ENCODE data around the gene ST13. TPM values are rescaled to one million over a fixed set of nuclear protein-coding genes. Genes with fewer than 3 reads are reported as not detected.
"Not testable (repeated sequence)": the region's sequence is repeated elsewhere in the genome, so short reads cannot be mapped to it uniquely, and the experiment has no call there.

Gene ST13
- total and polyA plus RNA-seq, 4 donors = 194 to 407 (median 331) TPM

DNA sequence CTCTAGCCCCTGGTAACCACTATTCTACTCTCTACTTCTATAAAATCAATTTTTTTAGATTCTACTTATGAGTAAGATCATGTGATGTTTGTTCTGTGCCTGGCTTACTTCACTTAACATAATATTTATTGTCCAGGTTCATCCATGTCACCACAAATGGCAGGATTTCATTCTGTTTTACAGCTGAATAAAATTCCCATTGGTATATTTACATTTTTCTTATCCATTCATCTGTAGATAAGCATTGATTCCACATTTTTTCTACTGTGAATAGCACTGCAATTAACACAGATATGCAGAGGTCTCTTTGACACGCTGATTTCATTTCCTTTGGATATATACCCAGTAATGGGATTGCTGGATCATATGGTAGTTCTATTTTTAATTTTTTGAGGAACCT is 53.1 kb downstream of the ST13 start:
- Histone ChIP-seq H3K36me3 (ENCODE audit: control insufficient read depth, insufficient read depth, low read length) (peaks cover 3% of the 10 kb centered on the region), H3K9me3 (ENCODE audit: control insufficient read depth, insufficient read depth, low read length) (no peaks in the 10 kb centered on the region), H3K4me3 (ENCODE audit: low read depth, low read length) (no peak overlapping the region), H3K4me1 (ENCODE audit: control insufficient read depth, insufficient read depth, low read length) (no peaks in the 10 kb centered on the region), H3K27ac (ENCODE audit: low read depth, low read length) (no peak overlapping the region), H3K27me3 (ENCODE audit: control insufficient read depth, insufficient read depth, low read length) (no peaks in the 10 kb centered on the region)
- no peak for DNase-seq (ENCODE audit: low read depth in 4 of 6, low spot score in 6 of 6)
- WGBS (ENCODE audit: insufficient coverage) = no CpG with 5 or more reads among the region's 1 CpG

DNA sequence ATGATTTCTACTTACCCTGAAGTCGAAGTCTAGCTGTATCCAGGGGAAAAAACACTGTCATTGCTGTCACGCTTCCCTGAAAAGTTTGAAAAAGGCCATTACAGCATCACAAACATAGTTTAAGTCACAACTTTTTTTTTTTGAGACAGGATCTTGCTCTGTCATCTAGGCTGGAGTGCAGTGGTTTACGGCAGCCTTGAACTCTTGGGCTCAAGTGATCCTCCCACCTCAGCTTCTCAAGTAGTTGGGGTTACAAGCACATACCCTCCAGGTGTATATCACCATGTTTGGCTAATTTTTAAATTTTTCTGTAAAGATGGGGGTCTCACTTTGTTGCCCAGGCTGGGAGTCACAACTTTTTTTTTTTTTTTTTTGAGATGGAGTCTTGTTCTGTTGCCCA is 57.4 kb downstream of the ST13 start:
- no peak for DNase-seq (ENCODE audit: low read depth in 4 of 6, low spot score in 6 of 6)
- Histone ChIP-seq H3K4me1 (ENCODE audit: control insufficient read depth, insufficient read depth, low read length) (no peaks in the 10 kb centered on the region), H3K27me3 (ENCODE audit: control insufficient read depth, insufficient read depth, low read length) (no peaks in the 10 kb centered on the region), H3K36me3 (ENCODE audit: control insufficient read depth, insufficient read depth, low read length) (peaks cover 4% of the 10 kb centered on the region), H3K27ac (ENCODE audit: low read depth, low read length) (no peak overlapping the region), H3K9me3 (ENCODE audit: control insufficient read depth, insufficient read depth, low read length) (no peaks in the 10 kb centered on the region), H3K4me3 (ENCODE audit: low read depth, low read length) (no peak overlapping the region)
- 100% methylated on average over 1 of the region's 3 CpGs for WGBS (ENCODE audit: insufficient coverage)

DNA sequence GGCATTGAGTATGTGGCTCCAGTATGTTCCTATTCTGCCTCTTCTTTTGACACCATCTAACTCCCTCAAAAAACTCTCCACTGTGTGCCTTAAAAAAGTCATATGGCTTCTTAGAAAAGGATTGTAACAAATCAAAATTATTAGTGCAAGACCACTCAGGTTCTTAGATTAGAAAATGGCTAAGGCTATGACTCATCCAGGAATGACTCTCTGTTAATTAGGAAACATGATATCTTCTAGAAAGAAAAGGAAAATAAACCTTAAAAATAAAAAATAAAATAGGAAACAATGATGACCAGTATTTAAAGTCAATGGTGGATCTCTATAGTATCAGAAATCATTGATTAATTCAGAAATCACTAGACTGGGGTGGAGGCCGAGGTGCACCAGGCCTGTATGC is 59.0 kb downstream of the ST13 start:
- WGBS (ENCODE audit: insufficient coverage) = 67% methylated on average over 1 of the region's 1 CpG
- Histone ChIP-seq H3K4me3 (ENCODE audit: low read depth, low read length) (no peak overlapping the region), H3K4me1 (ENCODE audit: control insufficient read depth, insufficient read depth, low read length) (no peaks in the 10 kb centered on the region), H3K36me3 (ENCODE audit: control insufficient read depth, insufficient read depth, low read length) (peaks cover 10% of the 10 kb centered on the region), H3K27me3 (ENCODE audit: control insufficient read depth, insufficient read depth, low read length) (no peaks in the 10 kb centered on the region), H3K9me3 (ENCODE audit: control insufficient read depth, insufficient read depth, low read length) (no peaks in the 10 kb centered on the region), H3K27ac (ENCODE audit: low read depth, low read length) (no peak overlapping the region)
- no peak for DNase-seq (ENCODE audit: low read depth in 4 of 6, low spot score in 6 of 6)

DNA sequence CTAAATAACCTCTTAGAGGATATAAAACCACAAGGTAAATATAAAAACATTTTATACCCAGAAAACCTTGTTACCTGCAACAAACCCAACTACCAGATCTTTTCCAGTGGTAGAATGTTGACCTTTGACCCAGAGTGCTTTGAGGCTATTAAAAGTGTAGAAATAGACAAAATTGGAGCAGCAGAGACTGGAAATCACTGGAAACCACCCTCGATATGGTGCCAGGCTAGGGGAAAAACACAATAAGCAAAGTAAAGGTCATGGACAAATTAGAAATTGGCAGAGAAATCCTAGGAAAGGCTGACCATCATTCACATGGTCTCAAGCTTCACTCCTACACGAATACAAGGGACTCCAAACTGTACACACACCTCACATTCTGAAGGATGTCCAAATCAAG is 64.0 kb downstream of the ST13 start:
- 100% methylated on average over 1 of the region's 2 CpGs for WGBS (ENCODE audit: insufficient coverage)
- no peak overlapping the region for H3K4me3 ChIP-seq (ENCODE audit: low read depth, low read length)
- DNase-seq (ENCODE audit: low read depth in 4 of 6, low spot score in 6 of 6) = no peak
- H3K27me3 ChIP-seq (ENCODE audit: control insufficient read depth, insufficient read depth, low read length) = no peaks in the 10 kb centered on the region
- no peaks in the 10 kb centered on the region for H3K4me1 ChIP-seq (ENCODE audit: control insufficient read depth, insufficient read depth, low read length)
- no peaks in the 10 kb centered on the region for H3K9me3 ChIP-seq (ENCODE audit: control insufficient read depth, insufficient read depth, low read length)
- H3K36me3 ChIP-seq (ENCODE audit: control insufficient read depth, insufficient read depth, low read length) = peaks cover 14% of the 10 kb centered on the region
- no peak overlapping the region for H3K27ac ChIP-seq (ENCODE audit: low read depth, low read length)

DNA sequence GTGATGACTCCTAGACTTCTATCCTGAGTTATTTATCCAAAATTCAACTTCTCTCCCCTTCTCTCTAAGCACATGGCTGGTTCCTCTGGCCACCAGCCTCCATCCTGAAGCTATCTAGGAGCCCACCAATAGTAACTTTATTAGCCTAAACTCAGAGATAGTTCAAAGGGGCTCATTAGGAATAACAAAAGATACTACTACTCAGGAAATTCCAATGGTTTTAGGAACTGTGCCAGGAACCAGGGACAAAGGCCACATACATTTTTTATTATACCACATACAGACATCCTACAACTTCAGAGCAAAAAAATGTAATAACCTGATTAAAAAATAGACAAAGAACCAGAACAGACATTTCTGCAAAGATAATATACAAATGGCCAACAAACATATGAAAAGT is 65.2 kb downstream of the ST13 start:
- H3K4me3 ChIP-seq (ENCODE audit: low read depth, low read length) = no peak overlapping the region
- no peaks in the 10 kb centered on the region for H3K4me1 ChIP-seq (ENCODE audit: control insufficient read depth, insufficient read depth, low read length)
- H3K27me3 ChIP-seq (ENCODE audit: control insufficient read depth, insufficient read depth, low read length) = no peaks in the 10 kb centered on the region
- H3K36me3 ChIP-seq (ENCODE audit: control insufficient read depth, insufficient read depth, low read length) = peaks cover 14% of the 10 kb centered on the region
- no peaks in the 10 kb centered on the region for H3K9me3 ChIP-seq (ENCODE audit: control insufficient read depth, insufficient read depth, low read length)
- no peak for DNase-seq (ENCODE audit: low read depth in 4 of 6, low spot score in 6 of 6)
- H3K27ac ChIP-seq (ENCODE audit: low read depth, low read length) = no peak overlapping the region

DNA sequence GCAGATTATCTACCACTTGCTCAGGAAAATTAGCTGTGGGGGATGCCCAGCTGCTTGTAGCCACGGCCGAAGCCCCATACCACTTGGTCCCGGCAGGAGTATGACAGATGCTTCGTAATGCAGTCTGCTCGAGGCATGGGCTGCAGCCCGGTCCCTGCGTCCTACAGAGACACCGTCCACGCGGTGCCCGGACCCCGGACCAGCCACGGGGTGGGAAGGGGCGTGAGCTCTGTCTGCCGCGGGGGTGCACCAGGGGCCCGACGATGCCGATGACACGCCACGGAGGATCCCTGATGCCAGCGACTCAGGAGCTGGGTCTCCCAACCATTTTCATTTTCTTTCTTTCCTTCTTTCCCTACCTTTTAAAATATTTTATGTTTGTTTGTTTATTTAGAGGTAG is 67.3 kb downstream of the ST13 start:
- WGBS (ENCODE audit: insufficient coverage) = 97% methylated on average over 14 of the region's 22 CpGs
- H3K27me3 ChIP-seq (ENCODE audit: control insufficient read depth, insufficient read depth, low read length) = no peaks in the 10 kb centered on the region
- H3K36me3 ChIP-seq (ENCODE audit: control insufficient read depth, insufficient read depth, low read length) = peaks cover 25% of the 10 kb centered on the region
- H3K9me3 ChIP-seq (ENCODE audit: control insufficient read depth, insufficient read depth, low read length) = no peaks in the 10 kb centered on the region
- no peak overlapping the region for H3K27ac ChIP-seq (ENCODE audit: low read depth, low read length)
- H3K4me3 ChIP-seq (ENCODE audit: low read depth, low read length) = no peak overlapping the region
- DNase-seq (ENCODE audit: low read depth in 4 of 6, low spot score in 6 of 6) = no peak
- H3K4me1 ChIP-seq (ENCODE audit: control insufficient read depth, insufficient read depth, low read length) = no peaks in the 10 kb centered on the region

DNA sequence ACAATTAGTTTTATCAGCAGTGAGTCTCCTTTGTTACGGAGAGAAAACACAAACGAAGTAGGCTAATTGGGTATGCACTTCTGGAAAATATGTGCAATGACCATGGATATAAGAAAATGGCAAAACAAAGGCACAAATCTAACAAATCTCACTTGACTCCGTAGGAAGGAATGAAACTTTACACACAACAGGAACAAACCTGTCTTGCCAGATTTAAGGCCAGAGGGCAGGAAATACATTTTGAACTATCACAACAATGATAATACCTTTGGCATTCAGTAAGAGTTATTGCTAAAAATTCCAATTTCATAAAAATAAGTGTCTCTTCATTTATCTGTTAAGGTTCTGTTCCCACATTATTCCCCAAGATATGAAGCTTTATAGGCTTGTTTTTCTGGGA is 73.9 kb downstream of the ST13 start:
- no peak overlapping the region for H3K27ac ChIP-seq (ENCODE audit: low read depth, low read length)
- no peak for DNase-seq (ENCODE audit: low read depth in 4 of 6, low spot score in 6 of 6)
- H3K9me3 ChIP-seq (ENCODE audit: control insufficient read depth, insufficient read depth, low read length) = no peaks in the 10 kb centered on the region
- no peaks in the 10 kb centered on the region for H3K27me3 ChIP-seq (ENCODE audit: control insufficient read depth, insufficient read depth, low read length)
- no CpG with 5 or more reads among the region's 3 CpGs for WGBS (ENCODE audit: insufficient coverage)
- peaks cover 16% of the 10 kb centered on the region for H3K36me3 ChIP-seq (ENCODE audit: control insufficient read depth, insufficient read depth, low read length)
- H3K4me1 ChIP-seq (ENCODE audit: control insufficient read depth, insufficient read depth, low read length) = no peaks in the 10 kb centered on the region
- no peak overlapping the region for H3K4me3 ChIP-seq (ENCODE audit: low read depth, low read length)

DNA sequence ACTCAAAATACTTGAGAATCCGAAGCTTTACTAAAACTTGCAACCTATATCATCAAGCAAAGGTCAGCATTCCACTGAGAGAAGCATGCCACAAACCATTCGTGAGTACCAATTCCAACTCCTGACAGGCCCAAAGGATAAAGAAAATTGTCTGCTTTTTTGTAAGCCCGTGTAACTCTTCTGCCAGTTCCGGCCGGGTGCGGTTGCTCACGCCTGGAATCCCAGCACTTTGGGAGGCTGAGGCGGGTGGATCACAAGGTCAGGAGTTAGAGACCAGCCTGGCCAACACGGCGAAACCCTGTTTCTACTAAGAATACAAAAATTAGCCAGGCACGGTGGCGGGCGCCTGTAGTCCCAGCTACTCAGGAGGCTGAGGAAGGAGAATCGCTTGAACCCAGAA is 74.7 kb downstream of the ST13 start:
- H3K36me3 ChIP-seq (ENCODE audit: control insufficient read depth, insufficient read depth, low read length) = peaks cover 16% of the 10 kb centered on the region
- not testable (repeated sequence) for H3K4me3 ChIP-seq (ENCODE audit: low read depth, low read length); H3K9me3 ChIP-seq (ENCODE audit: control insufficient read depth, insufficient read depth, low read length); H3K27me3 ChIP-seq (ENCODE audit: control insufficient read depth, insufficient read depth, low read length); DNase-seq (ENCODE audit: low read depth in 4 of 6, low spot score in 6 of 6); H3K4me1 ChIP-seq (ENCODE audit: control insufficient read depth, insufficient read depth, low read length); H3K27ac ChIP-seq (ENCODE audit: low read depth, low read length)
- WGBS (ENCODE audit: insufficient coverage) = 97% methylated on average over 13 of the region's 14 CpGs

Small RNA genes lying within 50 kb of the gene (small RNA-seq; reads per million reads assigned to genes)
- gene JTBP1 (ENCODE audit: low replicate concordance) (not detected), gene MIR4766 (ENCODE audit: low replicate concordance) (0.12 reads per million)

Other genes starting within 250 kb of the ST13 start
- gene MRTFA, start 219.9 kb downstream of the ST13 start, total RNA-seq = 10 to 100 TPM; 19.2 to 28.7 TPM
- gene MRTFA, start 219.9 kb downstream of the ST13 start, polyA plus RNA-seq (ENCODE audit: insufficient read length in 2 of 2) = 10 to 100 TPM; 39.2 to 42.0 TPM
- 1 to 10 TPM; 2.4 to 5.0 TPM for gene MCHR1, start 177.2 kb downstream of the ST13 start, total RNA-seq
- gene MCHR1, start 177.2 kb downstream of the ST13 start, polyA plus RNA-seq (ENCODE audit: insufficient read length in 2 of 2) = 1 to 10 TPM; 6.8 to 7.3 TPM
- gene SLC25A17, start 37.3 kb downstream of the ST13 start, total RNA-seq = 10 to 100 TPM; 27.4 to 29.8 TPM
- gene SLC25A17, start 37.3 kb downstream of the ST13 start, polyA plus RNA-seq (ENCODE audit: insufficient read length in 2 of 2) = 10 to 100 TPM; 39.5 to 43.2 TPM
- gene XPNPEP3, start 509 bp upstream of the ST13 start, total RNA-seq = 10 to 100 TPM in 1 of 2 donors, 1 to 10 TPM in 1; 9.5 to 12.6 TPM
- gene XPNPEP3, start 509 bp upstream of the ST13 start, polyA plus RNA-seq (ENCODE audit: insufficient read length in 2 of 2) = 10 to 100 TPM in 1 of 2 donors, 1 to 10 TPM in 1; 9.2 to 11.6 TPM
- not detected for gene DNAJB7, start 5.5 kb upstream of the ST13 start, total RNA-seq
- 1 to 10 TPM in 1 of 2 donors, under 1 TPM in 1; 0.97 to 1.2 TPM for gene DNAJB7, start 5.5 kb upstream of the ST13 start, polyA plus RNA-seq (ENCODE audit: insufficient read length in 2 of 2)
- gene RBX1, start 94.7 kb upstream of the ST13 start, total RNA-seq = 10 to 100 TPM; 61.3 to 67.6 TPM
- gene RBX1, start 94.7 kb upstream of the ST13 start, polyA plus RNA-seq (ENCODE audit: insufficient read length in 2 of 2) = 100 to 1,000 TPM in 1 of 2 donors, 10 to 100 TPM in 1; 95.2 to 100 TPM
- gene EP300, start 236.0 kb upstream of the ST13 start, total RNA-seq = 10 to 100 TPM; 46.9 to 67.3 TPM
- gene EP300, start 236.0 kb upstream of the ST13 start, polyA plus RNA-seq (ENCODE audit: insufficient read length in 2 of 2) = 10 to 100 TPM; 41.0 to 42.5 TPM

Data from spinal cord (tissue), 10 donors.